GM21526 (cell line): ENCODE measurements around the gene TM4SF20.
A peak's percentile ranks its signal among the peaks of the same experiment; 100 is the strongest.

Experiments used
- ATAC-seq: cut with Tn5 transposase; IDR thresholded peaks from one replicate; pipeline ENCODE4 v1.9.1; 2021; ENCODE audit warnings: moderate library complexity; ENCODE audit not compliant: unreplicated experiment, low FRiP score

Gene TM4SF20, protein sequence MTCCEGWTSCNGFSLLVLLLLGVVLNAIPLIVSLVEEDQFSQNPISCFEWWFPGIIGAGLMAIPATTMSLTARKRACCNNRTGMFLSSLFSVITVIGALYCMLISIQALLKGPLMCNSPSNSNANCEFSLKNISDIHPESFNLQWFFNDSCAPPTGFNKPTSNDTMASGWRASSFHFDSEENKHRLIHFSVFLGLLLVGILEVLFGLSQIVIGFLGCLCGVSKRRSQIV

DNA sequence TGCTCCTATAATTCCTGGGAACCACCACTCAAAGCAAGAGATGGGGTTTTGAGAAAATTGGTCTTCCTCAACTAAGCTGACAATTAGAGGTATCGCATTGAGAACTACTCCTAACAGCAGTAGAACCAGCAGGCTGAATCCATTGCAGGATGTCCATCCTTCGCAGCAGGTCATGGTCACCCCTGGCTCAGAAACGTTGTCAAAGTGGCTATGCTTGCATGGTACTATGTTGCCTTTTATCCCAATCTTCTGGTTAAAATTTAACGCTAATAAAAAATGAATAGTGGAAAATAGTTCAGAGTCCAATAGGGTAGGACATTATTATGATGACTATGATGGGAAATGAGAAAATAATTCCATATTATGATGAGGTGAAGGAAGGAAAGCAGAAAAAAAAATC, at the start of gene TM4SF20:
TSS of gene TM4SF20 (minus strand) at position 212 of the 400 bp plus-strand sequence. CDS start at position 174, 38 bp downstream.
- no peak for ATAC-seq

DNA sequence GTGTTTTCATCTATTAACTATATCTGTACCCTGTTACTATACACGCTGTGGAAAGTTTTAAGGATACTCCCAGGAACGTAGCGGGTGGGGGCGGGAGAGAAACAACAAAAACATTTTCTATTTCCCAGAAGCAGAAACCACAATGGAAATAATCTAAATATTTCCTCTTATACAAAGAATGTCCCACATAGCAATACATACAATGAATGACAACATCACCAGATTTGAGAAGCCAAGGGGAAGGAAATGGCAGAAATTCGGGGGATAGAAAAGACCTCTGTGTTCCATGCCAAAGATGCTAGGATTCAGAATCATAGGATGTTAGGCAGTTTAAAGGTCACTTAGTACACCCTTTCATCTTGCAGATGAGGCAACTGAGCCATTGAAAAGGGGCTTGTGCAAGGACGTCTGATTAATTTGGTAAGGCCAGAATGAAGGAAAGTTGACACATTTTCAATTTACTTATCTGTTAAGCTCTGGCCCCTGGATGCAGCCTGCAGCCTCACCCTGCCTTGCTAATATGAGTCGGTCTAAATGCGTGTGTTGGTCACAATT, 49.7 kb upstream of the TM4SF20 start:
- no peak for ATAC-seq

DNA sequence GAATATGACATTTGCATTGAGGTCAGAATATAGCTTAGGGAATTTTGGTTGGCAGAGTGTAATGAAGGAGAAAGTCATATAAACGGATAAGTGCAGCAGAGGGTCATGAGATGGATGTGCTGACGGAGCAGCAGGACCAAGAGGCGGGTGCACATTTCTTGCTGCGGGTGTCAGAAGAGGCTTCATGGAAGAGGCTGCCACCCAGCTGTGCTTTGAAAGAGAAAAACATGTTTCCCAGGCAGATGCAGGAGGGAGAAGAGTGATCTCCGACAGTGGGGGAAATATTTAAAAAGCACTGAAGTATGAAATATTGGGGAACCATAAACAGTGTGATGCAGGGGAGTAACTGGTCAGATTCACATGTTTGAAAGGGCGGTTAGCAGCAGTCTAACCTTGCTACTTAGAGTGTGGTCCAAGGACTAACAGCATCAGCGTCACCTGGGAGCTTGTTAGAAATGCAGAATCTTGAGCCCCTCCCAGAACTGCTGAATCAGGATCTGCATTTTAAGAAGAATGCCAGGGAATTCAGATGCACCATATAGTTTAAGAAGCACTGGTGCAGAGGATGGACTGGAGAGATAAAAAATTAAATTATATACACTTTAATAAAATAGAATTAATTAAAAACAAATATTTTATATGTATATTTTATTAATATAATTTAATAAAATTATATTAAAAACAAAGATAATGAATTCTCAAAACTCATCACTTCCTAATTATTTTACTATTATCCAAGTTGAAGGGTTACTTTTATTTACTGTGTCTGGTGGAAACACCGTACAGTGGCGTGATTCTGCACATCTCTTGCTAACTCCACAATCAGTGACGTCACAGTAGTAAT, 44.8 kb upstream of the TM4SF20 start:
- ATAC-seq = no peak

DNA sequence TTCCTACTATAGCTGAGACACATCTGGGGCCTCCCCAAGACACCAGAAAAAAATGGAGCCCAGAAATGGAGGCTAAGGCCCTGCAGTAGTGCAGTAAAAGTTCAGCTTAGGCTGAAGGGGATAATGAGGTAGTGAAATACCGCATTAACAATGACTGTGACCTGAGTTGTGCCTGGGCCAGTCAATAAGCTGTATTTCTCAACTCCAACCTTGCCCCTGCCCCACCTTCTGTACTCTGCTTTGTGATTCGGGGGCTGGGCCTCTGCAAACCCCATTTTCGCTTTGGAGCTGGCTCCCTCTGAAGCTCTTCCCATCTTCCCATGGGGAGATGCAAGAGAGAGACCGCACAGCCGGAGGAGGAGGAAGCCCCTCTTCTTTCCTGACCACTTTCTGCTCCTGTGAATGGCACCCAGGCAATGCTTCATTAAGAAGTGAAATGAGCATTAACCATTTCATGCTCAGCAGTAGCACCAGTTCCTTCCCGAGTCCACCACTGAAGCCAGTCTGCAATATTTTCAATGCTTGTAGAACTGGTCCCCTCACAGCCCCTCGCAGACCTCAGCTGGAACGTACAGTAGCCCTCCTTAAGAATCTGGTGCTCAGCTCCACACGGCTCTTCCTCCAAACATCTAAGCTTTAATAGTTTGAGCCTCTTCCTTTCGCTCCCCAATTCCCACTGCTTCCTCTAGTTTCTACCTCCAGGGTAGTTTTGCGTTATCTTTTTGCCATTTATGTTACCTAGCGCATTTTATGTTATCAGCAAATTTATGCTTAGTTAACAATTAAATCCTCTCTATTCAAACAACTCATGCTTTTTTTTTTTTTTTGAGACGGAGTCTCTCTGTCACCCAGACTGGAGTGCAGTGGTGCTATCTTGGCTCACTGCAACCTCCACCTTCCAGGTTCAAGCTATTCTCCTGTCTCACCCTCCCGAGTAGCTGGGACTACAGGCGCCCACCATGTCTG, 41.3 kb upstream of the TM4SF20 start:
- ATAC-seq = no peak

DNA sequence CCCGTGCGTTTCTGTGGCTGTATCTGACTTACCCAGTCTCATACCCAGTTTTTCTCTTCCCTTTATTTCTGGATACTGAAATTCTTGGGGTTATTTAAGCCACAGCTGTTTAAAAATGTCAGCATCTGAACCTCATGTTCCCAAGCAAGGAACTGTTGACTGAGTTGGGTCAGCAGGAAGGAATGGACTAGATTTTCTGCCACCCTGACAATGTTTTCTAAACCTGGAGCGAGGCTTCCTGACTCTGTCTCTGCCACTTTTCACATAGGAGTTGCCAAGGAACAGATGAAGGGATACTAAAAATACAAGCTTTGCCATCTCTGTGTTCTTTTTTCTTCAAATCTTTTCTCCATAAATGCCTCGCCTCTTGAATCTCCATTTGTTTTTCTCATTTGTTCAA, 37.6 kb upstream of the TM4SF20 start:
- no peak for ATAC-seq

DNA sequence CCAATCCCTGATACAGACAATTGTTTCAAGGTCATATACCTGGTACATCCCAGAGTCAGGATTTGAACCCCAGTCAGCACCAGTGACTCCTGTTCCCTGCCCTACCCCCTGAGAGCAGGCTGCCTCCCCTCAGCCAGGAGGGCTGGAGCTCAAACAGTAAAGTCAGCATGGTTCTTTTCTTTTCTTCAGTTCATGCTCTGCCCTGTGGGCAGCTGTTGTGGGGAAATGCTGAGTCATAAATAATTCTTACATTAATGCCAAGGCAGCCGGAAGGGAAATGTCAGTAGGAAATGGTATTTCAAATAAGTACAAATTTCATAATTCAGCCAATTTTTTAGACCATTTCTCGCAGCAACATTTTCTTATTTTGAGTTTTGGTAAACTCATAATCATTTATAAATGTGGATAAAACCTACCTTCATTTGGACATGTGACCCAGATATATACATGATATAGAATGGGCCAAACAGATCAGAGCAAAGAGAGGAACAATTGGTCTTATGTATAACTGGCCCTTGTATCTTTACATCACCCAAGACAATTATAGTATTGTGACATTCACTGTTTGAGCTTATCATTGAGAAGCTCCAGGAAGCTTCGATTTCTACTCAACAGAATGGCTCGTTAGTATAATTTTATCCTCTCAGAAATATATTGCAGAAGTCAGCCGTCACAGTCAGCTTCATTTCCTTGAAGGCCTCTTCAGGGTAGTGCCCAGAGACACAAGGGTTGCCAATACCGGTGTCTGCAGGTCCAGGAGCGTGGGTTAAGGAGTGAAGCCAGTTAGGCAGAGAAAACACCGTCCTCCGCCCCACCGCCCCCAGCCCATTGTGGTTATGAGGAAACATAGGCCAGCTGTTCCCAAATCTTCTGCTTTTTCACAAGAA, 36.7 kb upstream of the TM4SF20 start:
- no peak for ATAC-seq

DNA sequence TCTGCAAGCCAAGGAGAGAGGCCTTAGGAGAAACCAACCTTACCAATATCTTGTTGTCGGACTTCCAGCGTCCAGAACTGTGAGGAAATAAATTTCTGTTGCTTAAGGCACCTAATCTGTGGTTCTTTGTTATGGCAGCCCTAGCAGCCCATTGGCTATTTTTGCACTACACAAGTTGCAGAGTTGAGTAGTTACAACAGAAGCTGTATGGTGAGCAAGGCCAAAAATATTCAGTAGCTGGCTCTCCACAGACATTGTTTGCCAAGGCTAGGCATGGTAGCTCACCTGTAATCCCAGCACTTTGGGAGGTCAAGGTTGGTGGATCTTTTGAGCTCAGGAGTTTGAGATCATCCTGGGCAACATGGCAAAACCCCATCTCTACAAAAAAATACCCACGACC, 35.7 kb upstream of the TM4SF20 start:
- no peak for ATAC-seq

DNA sequence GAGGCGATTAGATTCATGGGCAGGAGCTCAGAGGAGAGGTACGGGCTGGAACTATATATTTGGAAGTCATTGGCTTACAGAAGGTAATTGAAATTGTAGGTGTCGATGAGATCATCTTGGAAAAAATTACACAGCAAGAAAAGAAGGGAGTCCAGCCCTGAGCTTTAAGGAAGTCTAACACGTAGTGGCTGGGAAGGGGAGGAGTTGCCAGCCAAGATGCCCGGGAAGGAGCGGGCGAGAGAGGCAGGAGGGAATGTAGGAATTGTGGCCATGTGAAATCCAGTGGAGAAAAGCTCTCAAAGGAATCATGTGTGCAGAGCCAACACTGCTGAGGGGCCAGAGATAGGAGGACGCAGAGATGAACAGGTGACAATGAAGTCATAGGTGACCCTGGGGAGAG, 34.3 kb upstream of the TM4SF20 start:
- no peak for ATAC-seq

DNA sequence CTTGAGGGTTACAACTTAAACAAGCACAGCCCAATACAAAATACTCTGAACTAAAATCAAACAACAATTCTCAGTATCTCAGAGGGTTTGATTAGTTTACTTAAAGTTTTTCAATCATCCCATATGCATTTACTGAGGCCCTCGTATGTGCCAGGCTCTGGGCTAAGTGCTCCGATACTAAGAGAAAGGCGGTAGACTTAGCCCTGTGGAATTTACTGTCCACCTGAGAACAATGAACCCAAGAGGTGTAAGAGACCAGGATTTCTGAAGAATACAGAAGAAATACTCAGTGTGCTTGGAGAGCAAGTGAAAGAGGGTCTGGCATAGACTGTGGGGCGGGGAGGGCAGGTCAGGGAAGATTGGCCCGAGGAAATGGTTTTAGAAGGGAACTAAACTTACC, 33.8 kb upstream of the TM4SF20 start:
- ATAC-seq = no peak

DNA sequence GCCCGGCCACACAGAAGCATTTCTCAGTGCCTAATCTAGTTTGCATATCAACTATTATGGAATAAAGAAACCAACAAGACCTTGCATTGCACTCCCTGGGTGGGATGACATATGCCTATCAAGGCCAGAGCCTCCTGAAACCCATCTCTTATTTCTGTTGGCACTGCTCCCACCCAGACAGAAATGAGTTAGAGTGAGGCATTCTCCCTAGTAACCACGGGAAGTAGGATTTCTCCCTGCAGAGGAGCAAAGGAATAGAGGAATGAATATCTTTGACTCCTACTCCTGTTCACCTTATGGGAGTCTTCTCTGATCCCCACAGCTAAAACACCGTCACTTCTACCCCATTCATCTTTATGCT, 32.9 kb upstream of the TM4SF20 start:
- ATAC-seq = no peak

DNA sequence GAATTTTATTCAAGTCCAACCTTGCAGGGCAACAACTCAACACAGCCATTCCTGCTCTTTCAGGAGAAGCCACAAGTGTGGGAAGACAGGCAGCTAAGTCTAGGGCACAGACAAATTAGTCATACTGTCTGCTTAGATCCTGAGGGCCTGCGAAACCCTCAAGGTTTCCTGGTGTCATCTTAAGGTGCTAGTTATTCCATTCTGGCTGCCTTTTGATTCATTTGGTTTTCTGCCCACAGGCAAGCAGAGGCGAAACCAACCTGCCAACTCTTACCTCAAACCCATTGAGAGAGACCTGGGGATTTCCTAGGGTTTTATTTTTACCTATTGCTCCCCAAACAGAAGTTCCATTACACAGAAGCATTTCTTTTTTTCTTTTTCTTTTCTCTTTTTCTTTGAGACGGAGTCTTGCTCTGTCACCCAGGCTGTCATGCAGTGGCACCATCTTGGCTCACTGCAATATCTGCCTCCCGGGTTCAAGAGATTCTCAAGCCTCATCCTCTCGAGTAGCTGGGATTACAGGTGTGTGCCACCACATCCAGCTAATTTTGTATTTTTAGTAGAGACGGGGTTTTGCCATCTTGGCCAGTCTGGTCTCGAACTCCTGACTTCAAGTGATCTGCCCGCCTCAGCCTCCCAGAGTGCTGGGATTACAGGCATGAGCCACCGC, 32.3 kb upstream of the TM4SF20 start:
- ATAC-seq = peak; percentile 57

DNA sequence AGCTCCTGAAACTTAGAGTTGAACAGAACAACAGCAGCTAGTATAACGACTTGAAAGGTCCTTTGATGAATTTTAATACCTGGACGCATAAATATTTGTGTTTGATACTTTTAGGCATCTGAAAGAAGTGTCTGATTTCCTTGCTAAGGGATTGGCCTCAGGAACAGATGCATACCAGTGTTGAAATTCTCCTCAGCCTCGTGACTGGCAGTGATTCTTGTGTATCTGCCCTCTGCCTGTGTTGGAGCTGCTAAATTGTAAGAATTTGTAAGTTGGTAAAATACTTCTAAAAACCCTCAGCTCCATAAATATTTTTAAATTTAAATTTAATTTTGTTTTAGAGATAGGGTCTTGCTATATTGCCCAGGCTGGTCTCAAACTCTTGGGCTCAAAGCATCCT, 31.1 kb upstream of the TM4SF20 start:
- no peak for ATAC-seq

DNA sequence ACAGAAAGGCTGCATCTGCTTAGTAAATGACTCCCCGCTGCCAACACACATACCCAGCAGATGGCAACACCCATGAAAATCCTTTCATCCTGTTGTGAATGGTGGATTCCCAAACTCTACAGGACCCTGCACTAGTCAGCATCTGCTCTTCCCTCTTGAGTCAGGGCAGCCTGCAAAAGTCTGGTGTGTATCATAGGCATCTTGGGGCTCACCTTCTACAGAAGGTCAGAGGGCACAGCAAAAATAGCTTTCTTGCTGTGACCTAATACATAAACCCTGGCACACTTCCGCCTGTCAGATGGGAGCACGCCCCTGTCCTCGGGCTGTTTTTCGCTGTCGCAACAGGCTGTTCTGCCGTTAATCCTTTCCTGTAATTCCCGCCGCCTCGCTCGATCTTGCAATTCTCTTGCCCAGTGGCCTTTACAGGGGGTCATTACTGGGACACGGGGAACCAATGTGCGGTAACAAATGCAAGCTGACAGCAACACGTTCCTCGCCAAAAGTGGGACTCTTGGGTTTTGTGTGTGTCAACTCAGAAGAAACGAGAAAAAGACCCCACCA, 28.6 kb upstream of the TM4SF20 start:
- no peak for ATAC-seq

DNA sequence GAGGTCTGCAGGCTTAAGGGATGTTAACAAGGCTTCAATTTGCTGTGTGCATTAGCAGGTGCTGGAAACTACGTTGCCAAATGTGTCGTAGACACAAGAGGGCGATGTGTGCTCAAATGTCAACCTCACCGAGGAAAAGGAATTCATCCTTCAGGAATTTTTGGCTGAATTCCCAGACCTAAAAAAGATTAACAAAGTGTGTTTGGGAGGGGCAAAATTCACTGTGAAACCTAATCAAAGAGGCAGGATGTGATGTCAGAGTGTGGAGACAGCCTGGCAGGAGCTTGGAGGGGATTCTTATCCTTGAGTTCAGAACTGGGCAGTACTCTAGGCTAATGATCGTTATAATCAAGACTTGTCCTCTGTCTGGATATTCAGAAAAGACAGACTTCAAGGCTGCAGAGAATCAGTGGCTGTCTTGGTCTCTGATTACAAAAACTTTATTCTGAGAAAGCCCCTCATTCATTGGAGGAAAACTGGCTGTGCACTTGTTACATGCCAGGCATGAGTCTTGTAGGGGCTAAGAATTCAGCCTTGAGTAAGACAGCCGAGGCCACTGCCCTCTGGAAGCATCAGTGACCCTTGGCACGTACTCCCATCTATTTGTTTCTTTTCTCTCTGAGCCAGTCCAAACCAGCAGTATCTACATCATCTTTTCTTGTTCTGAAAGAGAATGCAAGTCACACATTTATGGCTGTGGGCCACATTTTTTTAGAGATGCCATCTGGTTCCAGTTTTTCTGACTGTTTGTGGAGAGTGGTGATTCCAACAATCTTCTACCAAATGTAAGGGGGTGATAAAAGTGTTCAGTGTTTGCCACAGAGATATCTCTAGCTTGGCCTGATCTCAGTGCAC, 27.3 kb upstream of the TM4SF20 start:
- ATAC-seq = no peak

DNA sequence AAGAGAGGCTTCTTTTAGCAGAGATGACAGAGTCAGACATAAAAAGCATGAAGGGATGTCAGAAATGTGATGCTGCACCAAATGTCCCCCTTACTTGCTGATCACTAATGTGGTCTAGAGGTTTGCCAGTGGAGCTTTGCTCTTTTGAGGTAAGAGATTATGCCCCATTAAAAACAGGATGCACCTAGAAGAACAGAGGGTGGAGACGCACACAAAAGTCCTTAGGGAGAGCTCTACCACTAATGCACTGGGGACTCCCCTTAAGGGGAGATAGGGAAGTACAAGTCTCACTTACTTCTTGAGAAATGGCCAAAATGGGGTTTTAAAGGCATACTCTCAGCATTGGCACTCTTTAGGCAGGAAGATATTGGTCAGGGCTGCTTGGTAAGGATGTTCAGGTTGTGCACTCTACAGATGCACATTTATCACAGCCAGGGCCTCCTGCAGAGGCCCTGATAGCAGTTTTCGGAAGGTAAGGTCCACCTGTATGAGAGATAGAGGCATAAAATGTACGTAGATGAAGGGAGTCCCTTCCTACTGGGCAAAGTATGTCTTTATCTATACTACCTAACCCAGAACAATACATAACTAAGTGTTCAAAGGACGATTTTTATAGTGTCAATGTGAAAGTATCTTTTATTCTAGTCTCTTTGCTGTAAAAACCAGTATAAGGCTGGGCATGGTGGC, 25.6 kb upstream of the TM4SF20 start:
- no peak for ATAC-seq

DNA sequence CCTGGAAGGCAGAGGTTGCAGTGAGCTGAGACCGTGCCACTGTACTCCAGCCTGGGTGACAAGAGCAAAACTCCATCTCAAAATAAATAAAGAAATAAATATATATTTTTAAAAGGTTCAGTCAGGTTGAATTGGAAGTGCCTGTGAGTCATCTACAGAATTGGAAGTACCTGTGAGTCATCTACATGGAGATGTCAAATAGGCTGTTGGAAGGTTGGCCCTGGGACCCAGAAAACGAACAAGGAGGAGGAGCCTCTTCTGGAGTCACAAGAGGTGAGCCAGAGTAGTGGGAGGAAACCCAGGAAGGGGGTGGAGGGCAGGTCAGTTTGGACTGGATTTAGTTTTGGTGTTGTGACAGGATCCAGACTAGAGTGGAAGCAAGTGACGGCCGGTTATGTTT, 23.9 kb upstream of the TM4SF20 start:
- no peak for ATAC-seq

DNA sequence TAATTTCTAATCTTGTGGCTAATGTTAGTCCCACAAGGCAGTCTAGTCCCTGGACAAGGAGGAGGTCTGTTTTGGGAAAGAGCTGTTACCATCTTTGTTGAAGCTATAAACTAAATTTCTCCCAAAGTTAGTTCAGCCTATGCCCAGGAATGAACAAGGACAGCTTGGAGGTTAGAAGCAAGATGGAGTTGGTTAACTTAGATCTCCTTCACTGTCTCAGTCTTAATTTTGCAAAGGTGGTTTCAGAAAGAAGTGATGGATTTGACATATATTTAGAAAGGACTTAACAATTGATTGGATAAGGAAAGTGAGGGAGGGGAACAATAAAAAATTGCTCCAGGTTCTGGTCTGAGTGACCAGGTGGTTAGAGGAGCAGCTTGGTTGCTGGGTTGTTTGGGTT, 23.2 kb upstream of the TM4SF20 start:
- no peak for ATAC-seq
